KMS-11 (cell line): ENCODE data around the gene SNAP91.

ENCODE experiments used
- H2AFZ ChIP-seq: fragments of 200-600 bp; sonication (generic); 2 replicates; pipeline ENCODE4 v1.6.1; 2016; ENCODE audit warnings: antibody characterized with exemption, mixed run types, low read depth
- H3K27ac ChIP-seq: fragments of 200-600 bp; sonication (generic); 2 replicates; pipeline ENCODE4 v1.6.1; 2016; ENCODE audit warnings: mild to moderate bottlenecking, mixed run types
- H3K27me3 ChIP-seq: fragments of 200-600 bp; sonication (generic); 2 replicates; pipeline ENCODE4 v1.6.1; 2017; ENCODE audit warnings: mild to moderate bottlenecking, low read depth, mixed run types, moderate library complexity; ENCODE audit not compliant: insufficient read depth
- H3K36me3 ChIP-seq: fragments of 200-600 bp; sonication (generic); 2 replicates; pipeline ENCODE4 v1.6.1; 2017; ENCODE audit warnings: mild to moderate bottlenecking, mixed run types; ENCODE audit not compliant: insufficient read depth
- H3K4me1 ChIP-seq: fragments of 200-600 bp; sonication (generic); 2 replicates; pipeline ENCODE4 v1.6.1; 2016; ENCODE audit warnings: mild to moderate bottlenecking, low read depth, mixed run types; ENCODE audit not compliant: poor library complexity, severe bottlenecking
- H3K4me2 ChIP-seq: fragments of 200-600 bp; sonication (generic); 2 replicates; pipeline ENCODE4 v1.7.0; 2016; ENCODE audit warnings: mild to moderate bottlenecking, mixed run types
- H3K4me3 ChIP-seq: fragments of 200-600 bp; sonication (generic); IDR thresholded peaks from 2 replicates; pipeline ENCODE4 v1.6.1; 2017; ENCODE audit warnings: low read depth, low read length, mixed read lengths; ENCODE audit not compliant: insufficient read depth
- H3K79me2 ChIP-seq: fragments of 200-600 bp; sonication (generic); 2 replicates; pipeline ENCODE4 v1.6.1; 2016; ENCODE audit warnings: low read depth, mixed run types; ENCODE audit not compliant: insufficient read depth
- H3K9ac ChIP-seq: fragments of 200-600 bp; sonication (generic); 2 replicates; pipeline ENCODE4 v1.6.1; 2016; ENCODE audit warnings: mild to moderate bottlenecking, mixed run types
- H4K20me1 ChIP-seq: fragments of 200-600 bp; sonication (generic); 2 replicates; pipeline ENCODE4 v1.6.1; 2016; ENCODE audit warnings: mild to moderate bottlenecking, mixed run types; ENCODE audit not compliant: insufficient read depth
- CTCF ChIP-seq: fragments of 200-600 bp; sonication (generic); conservative IDR thresholded peaks from 2 replicates; pipeline ENCODE4 v1.6.1; 2017; ENCODE audit warnings: low read depth, mild to moderate bottlenecking, antibody characterized with exemption, low read length, moderate library complexity, mixed read lengths

SNAP91 gene

DNA sequence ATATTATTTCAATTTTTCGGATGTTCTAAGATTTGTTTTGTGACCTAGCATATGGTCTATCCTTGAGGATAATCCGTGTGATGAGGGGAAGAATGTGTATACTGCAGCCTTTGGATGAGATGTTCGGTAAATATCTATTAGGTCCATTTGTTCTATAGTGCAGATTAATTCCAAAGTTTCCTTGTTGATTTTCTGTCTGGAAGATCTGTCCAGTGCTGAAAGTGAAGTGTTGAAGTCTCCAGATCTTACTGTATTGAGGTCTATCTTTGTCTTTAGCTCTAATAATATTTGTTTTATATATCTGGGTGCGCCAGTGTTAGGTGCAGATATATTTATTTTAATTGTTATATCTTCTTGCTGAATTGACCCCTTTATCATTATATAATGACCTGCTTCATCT, 32.2 kb upstream of the SNAP91 start:
- Histone ChIP-seq H3K79me2 (no peaks in the 10 kb centered on the region), H3K27ac (no peak overlapping the region), H3K4me2 (no peak overlapping the region), H3K36me3 (no peaks in the 10 kb centered on the region), H3K27me3 (no peaks in the 10 kb centered on the region), H3K4me1 (no peaks in the 10 kb centered on the region), H3K9ac (no peak overlapping the region), H3K4me3 (no peak overlapping the region), H4K20me1 (no peaks in the 10 kb centered on the region), H2AFZ (no peak overlapping the region)
- TF ChIP-seq CTCF: no peak

DNA sequence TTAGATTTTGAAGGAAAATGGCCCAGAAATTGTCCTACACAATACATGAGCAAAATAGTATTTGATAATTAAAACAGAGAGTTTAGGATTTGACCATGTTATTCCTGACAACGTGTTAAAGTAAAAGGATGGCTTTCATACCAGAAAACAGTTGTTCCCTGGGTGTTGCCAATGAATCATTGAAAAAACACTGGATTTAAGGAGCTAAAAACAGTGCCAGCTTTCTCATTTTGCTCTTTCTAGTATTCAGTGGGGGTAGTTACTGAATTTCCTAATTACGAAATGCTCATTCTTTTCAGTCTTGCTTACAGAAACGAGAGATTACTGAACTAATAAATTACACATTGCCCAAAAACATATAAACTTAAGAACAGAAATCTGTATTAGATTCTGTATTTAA, 26.6 kb upstream of the SNAP91 start:
- TF ChIP-seq CTCF: no peak
- H3K27ac ChIP-seq: no peak overlapping the region
- no peak overlapping the region for H3K9ac ChIP-seq
- H3K4me1 ChIP-seq: no peaks in the 10 kb centered on the region
- no peak overlapping the region for H2AFZ ChIP-seq
- no peaks in the 10 kb centered on the region for H3K27me3 ChIP-seq
- no peak overlapping the region for H3K4me3 ChIP-seq
- no peak overlapping the region for H3K4me2 ChIP-seq
- no peaks in the 10 kb centered on the region for H3K79me2 ChIP-seq
- H4K20me1 ChIP-seq: no peaks in the 10 kb centered on the region
- no peaks in the 10 kb centered on the region for H3K36me3 ChIP-seq

GRCh38 chr6:83729871-83730270, 21.0 kb upstream of the SNAP91 start:
- no peak overlapping the region for H3K4me3 ChIP-seq
- no peaks in the 10 kb centered on the region for H4K20me1 ChIP-seq
- H2AFZ ChIP-seq: no peak overlapping the region
- H3K79me2 ChIP-seq: no peaks in the 10 kb centered on the region
- H3K36me3 ChIP-seq: no peaks in the 10 kb centered on the region
- H3K4me1 ChIP-seq: no peaks in the 10 kb centered on the region
- no peak overlapping the region for H3K9ac ChIP-seq
- TF ChIP-seq CTCF: no peak
- no peak overlapping the region for H3K4me2 ChIP-seq
- no peak overlapping the region for H3K27ac ChIP-seq
- no peaks in the 10 kb centered on the region for H3K27me3 ChIP-seq

DNA sequence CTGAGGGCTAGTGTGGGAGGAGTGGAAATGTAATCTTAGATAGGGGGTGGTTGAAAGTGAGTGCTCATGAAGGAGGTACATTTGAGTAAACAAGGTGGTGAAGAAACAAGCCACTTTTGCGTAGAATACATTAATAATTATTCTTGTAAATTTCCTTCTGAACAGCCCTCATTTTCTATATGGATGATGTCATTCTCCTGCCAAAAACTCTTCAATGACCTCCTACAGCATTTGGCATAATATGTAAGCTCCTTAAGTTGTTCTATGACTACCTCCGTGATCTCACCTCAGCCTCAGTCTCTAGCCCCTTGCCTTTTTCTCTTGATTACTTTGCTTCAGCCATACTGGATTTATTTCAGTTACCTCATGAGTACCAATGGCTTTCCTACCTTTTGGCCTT, 14.0 kb upstream of the SNAP91 start:
- H3K4me2 ChIP-seq: no peak overlapping the region
- H3K4me3 ChIP-seq: no peak overlapping the region
- no peak for TF ChIP-seq CTCF

DNA sequence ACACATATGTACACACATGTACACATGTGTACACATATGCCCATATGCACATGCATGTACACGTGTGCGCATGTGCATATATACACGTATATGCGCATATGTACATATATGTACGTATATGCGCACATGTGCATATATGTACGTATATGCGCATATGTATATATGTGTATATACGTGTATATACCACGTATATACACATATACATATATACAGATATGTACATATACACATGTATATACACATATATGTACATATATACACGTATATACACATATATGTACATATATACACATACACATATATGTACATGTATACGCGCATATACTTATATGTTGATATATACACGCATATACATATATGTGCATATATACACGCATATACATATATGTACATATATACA, 8.9 kb upstream of the SNAP91 start:
- Histone ChIP-seq H3K4me2 (no peak overlapping the region), H3K4me3 (no peak overlapping the region), H3K27ac (no peak overlapping the region), H2AFZ (no peak overlapping the region), H3K79me2 (no peaks in the 10 kb centered on the region), H3K36me3 (no peaks in the 10 kb centered on the region), H3K27me3 (no peaks in the 10 kb centered on the region), H3K9ac (no peak overlapping the region), H4K20me1 (no peaks in the 10 kb centered on the region), H3K4me1 (no peaks in the 10 kb centered on the region)
- no peak for TF ChIP-seq CTCF

More for the DNA sequence above, 14.0 kb upstream of the SNAP91 start:
- H3K27me3 ChIP-seq: no peaks in the 10 kb centered on the region
- H3K36me3 ChIP-seq: no peaks in the 10 kb centered on the region
- H3K27ac ChIP-seq: no peak overlapping the region
- H3K79me2 ChIP-seq: no peaks in the 10 kb centered on the region
- H3K4me1 ChIP-seq: no peaks in the 10 kb centered on the region
- no peaks in the 10 kb centered on the region for H4K20me1 ChIP-seq
- no peak overlapping the region for H2AFZ ChIP-seq
- H3K9ac ChIP-seq: no peak overlapping the region
